GM19467 (cell line): ENCODE results near the gene M1AP.

ENCODE experiments used
- ATAC-seq: cut with Tn5 transposase; IDR thresholded peaks from one replicate; pipeline ENCODE4 v1.9.1; 2021; ENCODE audit warnings: mild to moderate bottlenecking, moderate library complexity; ENCODE audit not compliant: unreplicated experiment

Gene M1AP

GRCh38 chr2:74528600-74529356 is 119.4 kb downstream of the M1AP start:
- peak; percentile 2 for ATAC-seq

GRCh38 chr2:74527741-74528140 is 120.4 kb downstream of the M1AP start:
- no peak for ATAC-seq

- ATAC-seq = no peak
Measured at GRCh38 chr2:74526649-74527230, 121.4 kb downstream of the M1AP start.

- ATAC-seq = no peak
Measured at GRCh38 chr2:74525717-74526648, 122.1 kb downstream of the M1AP start, which contains the start of gene DQX1. DQX1 (minus strand) TSS chr2:74526231; CDS start chr2:74525729, 502 bp downstream.

GRCh38 chr2:74524955-74525716 is 123.0 kb downstream of the M1AP start:
- ATAC-seq = no peak

GRCh38 chr2:74524005-74524404 is 124.1 kb downstream of the M1AP start:
- ATAC-seq = no peak

- no peak for ATAC-seq
Measured at GRCh38 chr2:74522516-74522915, 125.6 kb downstream of the M1AP start.

- ATAC-seq = no peak
Measured at GRCh38 chr2:74516650-74517049, 131.5 kb downstream of the M1AP start.

- ATAC-seq = peak; percentile 61
Measured at GRCh38 chr2:74515981-74516633, 132.0 kb downstream of the M1AP start.

- ATAC-seq = no peak
Measured at GRCh38 chr2:74515271-74515980, 132.7 kb downstream of the M1AP start.

GRCh38 chr2:74514368-74515270 is 133.5 kb downstream of the M1AP start, which contains the start of gene TLX2:
TLX2 (plus strand) TSS chr2:74514450; CDS start chr2:74514807, 357 bp downstream.
- no peak for ATAC-seq

GRCh38 chr2:74513605-74514367 is 134.3 kb downstream of the M1AP start:
- ATAC-seq = no peak

GRCh38 chr2:74512744-74513604 is 135.2 kb downstream of the M1AP start:
- no peak for ATAC-seq

GRCh38 chr2:74511104-74511989 is 136.8 kb downstream of the M1AP start:
- ATAC-seq = no peak

- ATAC-seq = no peak
Measured at GRCh38 chr2:74510272-74510671, 137.9 kb downstream of the M1AP start.
